ENCODE measurements around the gene TRPM3. TPM values are rescaled to one million over a fixed set of nuclear protein-coding genes. Genes with fewer than 3 reads are reported as not detected.

The TRPM3 gene
- polyA plus RNA-seq, 1 donor: 0.57 TPM

DNA sequence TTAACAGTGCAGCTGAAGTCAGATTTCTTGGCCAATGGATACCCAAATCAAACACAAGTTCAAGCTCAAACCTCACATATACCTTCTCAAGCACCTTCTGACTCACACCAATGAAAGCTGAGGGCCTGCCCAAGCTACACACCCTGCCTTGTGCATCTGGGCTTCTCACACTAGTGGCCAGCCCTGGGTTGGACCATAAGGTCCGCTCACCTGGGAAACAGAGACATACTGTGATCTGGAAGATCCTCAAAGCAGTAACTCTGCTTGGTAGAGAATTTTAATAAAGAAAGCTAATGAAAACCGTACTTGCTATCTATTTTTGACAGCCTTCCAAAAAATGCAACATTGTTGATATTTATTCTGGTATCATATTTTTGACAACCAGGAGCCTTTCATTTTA lies 7.4 kb upstream of the TRPM3 start:
- no peak overlapping the region for H3K27ac ChIP-seq (ENCODE audit: low read length)
- WGBS (ENCODE audit: insufficient coverage, low lambda C conversion rate): 86% methylated on average over 1 of the region's 2 CpGs
- no peak for DNase-seq
- no peaks in the 10 kb centered on the region for H3K36me3 ChIP-seq (ENCODE audit: control insufficient read depth, insufficient read depth, low read length)
- peaks cover 1% of the 10 kb centered on the region for H3K9me3 ChIP-seq (ENCODE audit: control insufficient read depth, low read depth, low read length)
- no peaks in the 10 kb centered on the region for H3K27me3 ChIP-seq (ENCODE audit: control insufficient read depth, insufficient read depth, low read length)
- no peaks in the 10 kb centered on the region for H3K4me1 ChIP-seq (ENCODE audit: control insufficient read depth, insufficient read depth, low read length)
- H3K4me3 ChIP-seq (ENCODE audit: low read length): no peak overlapping the region

DNA sequence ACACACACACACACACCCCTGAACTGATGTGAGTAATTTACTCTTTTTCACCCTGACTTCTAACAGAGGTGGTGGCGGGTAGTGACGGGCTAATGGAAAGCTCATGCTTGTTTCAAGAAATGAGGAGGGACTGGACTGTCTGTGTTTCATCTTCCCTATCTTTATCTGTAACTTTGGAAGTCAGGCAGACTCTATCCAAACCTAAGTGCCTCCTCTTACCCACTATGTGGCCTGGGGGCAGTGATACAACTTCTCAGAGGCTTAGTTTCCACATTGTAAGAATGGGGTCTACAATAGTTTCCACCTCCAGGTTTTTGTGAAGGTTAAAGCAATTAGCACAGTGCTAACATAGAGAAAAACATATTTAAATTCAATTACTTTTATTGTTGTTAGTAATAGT lies 5.9 kb upstream of the TRPM3 start:
- no peak for DNase-seq
- no peaks in the 10 kb centered on the region for H3K4me1 ChIP-seq (ENCODE audit: control insufficient read depth, insufficient read depth, low read length)
- WGBS (ENCODE audit: insufficient coverage, low lambda C conversion rate): no CpG with 5 or more reads among the region's 2 CpGs
- H3K4me3 ChIP-seq (ENCODE audit: low read length): no peak overlapping the region
- H3K27ac ChIP-seq (ENCODE audit: low read length): no peak overlapping the region
- H3K36me3 ChIP-seq (ENCODE audit: control insufficient read depth, insufficient read depth, low read length): no peaks in the 10 kb centered on the region
- no peaks in the 10 kb centered on the region for H3K27me3 ChIP-seq (ENCODE audit: control insufficient read depth, insufficient read depth, low read length)
- H3K9me3 ChIP-seq (ENCODE audit: control insufficient read depth, low read depth, low read length): no peaks in the 10 kb centered on the region

DNA sequence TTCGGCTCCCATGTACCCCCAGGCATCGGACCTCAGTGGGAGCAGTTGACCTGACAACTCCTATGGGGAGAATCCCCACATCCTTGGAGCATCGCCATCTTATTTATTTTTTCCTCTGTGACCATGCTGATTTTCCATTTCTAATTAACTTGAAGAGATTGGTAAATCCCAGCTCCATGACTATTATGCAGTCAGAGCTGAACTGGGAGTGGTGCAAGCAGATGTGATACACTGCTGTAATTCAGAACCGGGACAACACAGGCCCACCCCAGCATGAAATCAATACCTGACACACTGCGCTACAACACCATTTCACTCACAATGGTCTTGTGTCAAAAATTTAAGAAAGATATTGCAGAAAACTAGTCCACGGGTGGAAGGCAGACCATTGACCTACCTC lies 1.0 kb upstream of the TRPM3 start:
- H3K36me3 ChIP-seq (ENCODE audit: control insufficient read depth, insufficient read depth, low read length): no peaks in the 10 kb centered on the region
- 100% methylated on average over 1 of the region's 6 CpGs for WGBS (ENCODE audit: insufficient coverage, low lambda C conversion rate)
- H3K27ac ChIP-seq (ENCODE audit: low read length): no peak overlapping the region
- H3K9me3 ChIP-seq (ENCODE audit: control insufficient read depth, low read depth, low read length): no peaks in the 10 kb centered on the region
- H3K4me1 ChIP-seq (ENCODE audit: control insufficient read depth, insufficient read depth, low read length): no peaks in the 10 kb centered on the region
- DNase-seq: no peak
- peaks cover 7% of the 10 kb centered on the region for H3K27me3 ChIP-seq (ENCODE audit: control insufficient read depth, insufficient read depth, low read length)
- no peak overlapping the region for H3K4me3 ChIP-seq (ENCODE audit: low read length)

DNA sequence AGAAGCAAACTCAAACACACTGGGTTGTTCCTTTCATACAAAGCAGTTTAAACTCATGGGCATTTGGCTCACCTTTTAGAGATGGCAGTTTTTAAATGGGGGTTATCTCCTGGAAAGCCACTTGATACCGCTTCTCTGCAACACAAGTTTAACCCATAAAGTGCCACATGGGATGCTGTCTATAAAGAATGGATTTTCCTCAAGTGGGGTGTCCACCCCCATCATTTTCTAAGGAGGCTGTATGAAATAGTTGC lies 528 bp upstream of the TRPM3 start:
- Histone ChIP-seq H3K4me3 (ENCODE audit: low read length) (no peak overlapping the region), H3K27ac (ENCODE audit: low read length) (no peak overlapping the region), H3K4me1 (ENCODE audit: control insufficient read depth, insufficient read depth, low read length) (no peaks in the 10 kb centered on the region), H3K27me3 (ENCODE audit: control insufficient read depth, insufficient read depth, low read length) (peaks cover 7% of the 10 kb centered on the region), H3K9me3 (ENCODE audit: control insufficient read depth, low read depth, low read length) (no peaks in the 10 kb centered on the region), H3K36me3 (ENCODE audit: control insufficient read depth, insufficient read depth, low read length) (no peaks in the 10 kb centered on the region)
- no CpG with 5 or more reads among the region's 1 CpG for WGBS (ENCODE audit: insufficient coverage, low lambda C conversion rate)
- DNase-seq: no peak

DNA sequence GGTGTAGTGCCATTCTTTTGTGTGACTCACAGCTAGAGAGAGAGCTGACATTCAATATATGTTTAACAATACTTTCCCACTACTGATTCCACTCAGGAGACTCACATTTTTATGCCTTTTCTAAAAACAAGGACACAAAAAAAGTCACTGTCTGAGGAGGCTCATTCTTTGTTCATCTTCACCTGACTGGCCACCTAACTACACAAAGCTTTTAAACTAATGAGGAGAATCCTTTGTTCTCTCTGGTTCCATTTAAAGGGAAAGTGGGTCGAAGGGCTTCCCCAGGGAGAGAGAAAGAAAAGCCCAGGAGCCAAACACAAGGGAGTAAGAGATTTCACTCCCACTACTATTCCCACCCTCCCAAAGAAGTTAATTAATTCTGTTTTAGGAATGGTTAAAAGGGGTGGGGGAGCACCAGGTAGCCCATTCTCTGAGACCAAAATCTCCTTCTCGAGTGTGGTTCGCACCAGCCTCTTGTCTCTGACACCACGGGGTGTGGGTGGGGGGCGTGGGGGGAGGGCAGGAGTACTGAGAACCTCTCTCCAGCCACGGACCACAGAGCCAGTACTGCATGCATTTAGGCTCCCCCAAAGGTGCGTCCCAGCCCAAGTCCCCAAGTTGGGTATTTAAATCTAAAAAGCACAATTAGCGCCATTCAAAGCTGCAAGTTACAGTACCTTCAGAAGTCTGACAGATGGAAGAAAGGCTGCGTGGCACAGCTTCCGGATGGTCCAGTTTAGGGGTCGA lies 747 bp downstream of the TRPM3 start:
- H3K27ac ChIP-seq (ENCODE audit: low read length): no peak overlapping the region
- H3K4me1 ChIP-seq (ENCODE audit: control insufficient read depth, insufficient read depth, low read length): no peaks in the 10 kb centered on the region
- H3K36me3 ChIP-seq (ENCODE audit: control insufficient read depth, insufficient read depth, low read length): no peaks in the 10 kb centered on the region
- H3K4me3 ChIP-seq (ENCODE audit: low read length): no peak overlapping the region
- no peak for DNase-seq
- no peaks in the 10 kb centered on the region for H3K9me3 ChIP-seq (ENCODE audit: control insufficient read depth, low read depth, low read length)
- no CpG with 5 or more reads among the region's 11 CpGs for WGBS (ENCODE audit: insufficient coverage, low lambda C conversion rate)
- peaks cover 7% of the 10 kb centered on the region for H3K27me3 ChIP-seq (ENCODE audit: control insufficient read depth, insufficient read depth, low read length)

DNA sequence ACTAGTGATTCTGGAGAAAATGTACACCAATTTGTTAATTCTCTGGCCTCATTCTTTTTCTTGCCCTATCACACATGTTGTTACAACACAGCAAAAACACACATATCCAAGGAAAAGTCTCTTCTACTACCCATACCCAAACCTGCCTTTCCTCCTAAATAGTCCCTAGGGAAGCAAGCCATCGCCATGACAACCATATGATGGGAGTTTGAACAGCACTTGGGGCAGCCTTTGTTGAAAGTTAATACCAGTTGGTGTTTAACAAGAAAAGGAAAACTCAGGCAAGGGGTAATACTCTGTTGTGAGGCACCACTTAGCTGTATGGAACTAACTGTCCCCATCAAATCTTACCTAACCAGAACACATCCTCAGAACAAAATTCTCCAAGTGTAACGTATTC lies 1.7 kb downstream of the TRPM3 start:
- Histone ChIP-seq H3K27ac (ENCODE audit: low read length) (no peak overlapping the region), H3K4me1 (ENCODE audit: control insufficient read depth, insufficient read depth, low read length) (no peaks in the 10 kb centered on the region), H3K4me3 (ENCODE audit: low read length) (no peak overlapping the region), H3K36me3 (ENCODE audit: control insufficient read depth, insufficient read depth, low read length) (no peaks in the 10 kb centered on the region), H3K9me3 (ENCODE audit: control insufficient read depth, low read depth, low read length) (no peaks in the 10 kb centered on the region), H3K27me3 (ENCODE audit: control insufficient read depth, insufficient read depth, low read length) (peaks cover 7% of the 10 kb centered on the region)
- no peak for DNase-seq
- 71% methylated on average over 1 of the region's 2 CpGs for WGBS (ENCODE audit: insufficient coverage, low lambda C conversion rate)

DNA sequence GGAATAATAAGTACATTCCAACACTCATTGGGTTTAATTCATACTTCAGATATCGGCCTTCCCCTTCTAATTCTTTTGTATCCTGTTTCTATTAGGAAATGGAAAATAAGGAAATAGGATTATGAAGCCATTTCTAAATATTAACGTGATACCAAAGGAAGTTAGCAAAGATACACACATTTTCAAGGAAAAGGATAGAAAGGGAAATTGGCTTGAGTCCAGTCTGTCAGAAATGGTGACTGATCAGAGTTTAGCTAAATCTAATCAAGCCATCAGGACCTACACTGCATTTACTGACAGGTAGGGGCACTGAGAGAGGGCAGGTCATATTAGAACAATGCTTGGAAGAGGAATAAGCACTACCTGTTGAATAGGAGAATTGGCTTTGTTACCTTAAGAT lies 3.1 kb downstream of the TRPM3 start:
- no peak overlapping the region for H3K4me3 ChIP-seq (ENCODE audit: low read length)
- no peaks in the 10 kb centered on the region for H3K9me3 ChIP-seq (ENCODE audit: control insufficient read depth, low read depth, low read length)
- peaks cover 7% of the 10 kb centered on the region for H3K27me3 ChIP-seq (ENCODE audit: control insufficient read depth, insufficient read depth, low read length)
- H3K36me3 ChIP-seq (ENCODE audit: control insufficient read depth, insufficient read depth, low read length): no peaks in the 10 kb centered on the region
- no peak overlapping the region for H3K27ac ChIP-seq (ENCODE audit: low read length)
- DNase-seq: no peak
- no peaks in the 10 kb centered on the region for H3K4me1 ChIP-seq (ENCODE audit: control insufficient read depth, insufficient read depth, low read length)
- 93% methylated on average over 2 of the region's 2 CpGs for WGBS (ENCODE audit: insufficient coverage, low lambda C conversion rate)

DNA sequence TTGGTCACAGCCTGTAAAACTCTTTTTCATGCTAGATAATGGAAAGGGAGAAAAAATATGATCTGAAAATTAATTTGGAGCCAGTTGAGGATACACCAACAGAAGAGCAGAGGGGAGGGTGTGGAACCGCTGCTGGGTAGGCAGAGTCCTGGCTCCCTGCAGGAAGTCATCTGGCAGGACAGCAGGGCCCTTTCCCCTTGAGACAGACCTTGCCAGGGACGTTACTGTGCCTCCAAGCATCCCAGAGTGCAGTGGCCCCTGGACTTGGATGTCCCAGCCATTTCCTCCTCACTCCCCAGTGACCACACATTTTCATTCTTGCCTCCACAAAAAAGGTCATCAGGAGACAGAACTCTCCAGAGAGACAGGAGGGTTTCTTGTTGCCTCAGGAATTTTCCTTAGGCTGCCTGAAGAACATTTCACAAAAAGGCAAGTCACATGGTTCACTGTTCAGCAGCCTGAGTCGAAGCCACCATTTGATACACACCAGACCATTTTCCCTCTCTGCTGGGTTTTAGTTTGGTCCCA lies 5.9 kb downstream of the TRPM3 start:
- H3K36me3 ChIP-seq (ENCODE audit: control insufficient read depth, insufficient read depth, low read length): no peaks in the 10 kb centered on the region

DNA sequence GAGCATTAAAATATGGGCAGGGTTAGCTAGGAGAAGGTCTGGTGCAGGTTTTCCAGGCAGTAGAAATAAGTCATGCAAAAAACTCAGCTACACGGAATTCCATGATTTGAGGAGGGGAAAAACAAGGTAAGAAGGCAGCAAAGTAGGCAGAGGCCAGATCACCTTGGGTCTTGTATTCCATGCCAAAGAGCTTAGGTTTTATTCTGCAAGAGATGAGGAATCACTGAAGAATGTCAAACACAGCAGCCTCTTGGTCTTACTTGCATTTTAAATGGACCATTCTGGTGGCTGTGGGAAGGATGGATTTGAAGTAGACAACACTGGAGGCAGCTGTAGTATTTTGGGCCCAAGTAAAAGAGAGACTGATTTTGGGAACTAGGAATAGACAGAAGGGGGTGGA lies 8.6 kb downstream of the TRPM3 start:
- H3K27ac ChIP-seq (ENCODE audit: low read length): no peak overlapping the region
- H3K9me3 ChIP-seq (ENCODE audit: control insufficient read depth, low read depth, low read length): no peaks in the 10 kb centered on the region
- H3K4me3 ChIP-seq (ENCODE audit: low read length): no peak overlapping the region
- DNase-seq: no peak
- no CpG with 5 or more reads among the region's 1 CpG for WGBS (ENCODE audit: insufficient coverage, low lambda C conversion rate)
- H3K4me1 ChIP-seq (ENCODE audit: control insufficient read depth, insufficient read depth, low read length): no peaks in the 10 kb centered on the region
- H3K27me3 ChIP-seq (ENCODE audit: control insufficient read depth, insufficient read depth, low read length): no peaks in the 10 kb centered on the region
- no peaks in the 10 kb centered on the region for H3K36me3 ChIP-seq (ENCODE audit: control insufficient read depth, insufficient read depth, low read length)

More for the DNA sequence above, 5.9 kb downstream of the TRPM3 start:
- Histone ChIP-seq H3K27me3 (ENCODE audit: control insufficient read depth, insufficient read depth, low read length) (no peaks in the 10 kb centered on the region), H3K9me3 (ENCODE audit: control insufficient read depth, low read depth, low read length) (no peaks in the 10 kb centered on the region), H3K27ac (ENCODE audit: low read length) (no peak overlapping the region), H3K4me1 (ENCODE audit: control insufficient read depth, insufficient read depth, low read length) (no peaks in the 10 kb centered on the region), H3K4me3 (ENCODE audit: low read length) (no peak overlapping the region)
- 80% methylated on average over 1 of the region's 3 CpGs for WGBS (ENCODE audit: insufficient coverage, low lambda C conversion rate)
- no peak for DNase-seq

DNA sequence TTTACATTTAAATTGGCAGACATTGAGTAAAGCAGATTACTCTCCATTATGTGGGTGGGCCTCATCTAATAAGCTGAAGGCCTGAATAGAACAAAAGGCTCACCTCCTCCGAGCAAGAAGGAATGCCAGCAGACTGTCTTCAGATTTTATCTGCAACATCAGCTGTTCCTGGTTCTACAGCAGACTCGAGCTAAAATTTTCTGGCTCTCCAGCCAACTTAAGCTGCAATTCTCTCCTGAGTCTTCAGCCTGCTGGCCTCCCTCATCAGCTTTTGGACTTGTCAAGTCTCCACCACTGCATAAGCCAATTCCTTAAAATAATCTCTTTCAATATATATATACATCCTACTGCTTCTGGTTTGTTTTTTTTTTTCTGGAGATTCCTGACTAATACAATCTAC lies 12.5 kb downstream of the TRPM3 start:
- DNase-seq: no peak
- Histone ChIP-seq H3K36me3 (ENCODE audit: control insufficient read depth, insufficient read depth, low read length) (no peaks in the 10 kb centered on the region), H3K9me3 (ENCODE audit: control insufficient read depth, low read depth, low read length) (no peaks in the 10 kb centered on the region), H3K27ac (ENCODE audit: low read length) (no peak overlapping the region), H3K27me3 (ENCODE audit: control insufficient read depth, insufficient read depth, low read length) (no peaks in the 10 kb centered on the region), H3K4me1 (ENCODE audit: control insufficient read depth, insufficient read depth, low read length) (no peaks in the 10 kb centered on the region), H3K4me3 (ENCODE audit: low read length) (no peak overlapping the region)
- no CpG with 5 or more reads among the region's 2 CpGs for WGBS (ENCODE audit: insufficient coverage, low lambda C conversion rate)

DNA sequence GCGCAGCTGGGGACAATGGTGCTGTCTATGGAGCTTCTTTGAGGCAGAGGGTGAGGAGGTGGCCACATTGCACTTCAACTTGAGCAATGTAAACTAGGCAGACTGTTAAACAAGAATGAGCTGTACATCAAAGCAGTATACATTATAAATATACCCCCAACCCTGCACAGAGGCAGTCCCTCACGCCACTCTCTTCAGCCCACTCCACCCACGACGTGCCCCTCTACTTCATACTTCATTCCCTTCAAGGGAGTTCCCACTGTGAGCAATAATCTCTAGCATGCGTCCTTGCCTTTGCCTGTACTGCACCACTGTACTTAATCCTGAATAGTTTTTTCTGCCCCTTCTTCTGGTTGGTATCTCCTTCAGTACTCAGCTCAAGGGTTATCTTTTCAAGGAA lies 14.4 kb downstream of the TRPM3 start:
- WGBS (ENCODE audit: insufficient coverage, low lambda C conversion rate): 88% methylated on average over 3 of the region's 5 CpGs

More for the DNA sequence above, 14.4 kb downstream of the TRPM3 start:
- Histone ChIP-seq H3K4me1 (ENCODE audit: control insufficient read depth, insufficient read depth, low read length) (no peaks in the 10 kb centered on the region), H3K36me3 (ENCODE audit: control insufficient read depth, insufficient read depth, low read length) (no peaks in the 10 kb centered on the region), H3K4me3 (ENCODE audit: low read length) (no peak overlapping the region), H3K27ac (ENCODE audit: low read length) (no peak overlapping the region), H3K27me3 (ENCODE audit: control insufficient read depth, insufficient read depth, low read length) (no peaks in the 10 kb centered on the region), H3K9me3 (ENCODE audit: control insufficient read depth, low read depth, low read length) (no peaks in the 10 kb centered on the region)
- DNase-seq: no peak

All from large intestine (tissue), 3 donors.